Activated CD4-positive, alpha-beta T cell treated with anti-CD3 and anti-CD28 coated beads, Interleukin-2, amount 50 U/mL, for 48 hours (primary cell): ENCODE results near the gene RGS3.
"Not testable (repeated sequence)": the region's sequence is repeated elsewhere in the genome, so short reads cannot be mapped to it uniquely, and the experiment has no call there.

Experiments used
- DNase-seq, 2 experiments: peaks; one replicate each; pipeline ENCODE4 v3.0.0-alpha.2; 2020

RGS3 gene

DNA sequence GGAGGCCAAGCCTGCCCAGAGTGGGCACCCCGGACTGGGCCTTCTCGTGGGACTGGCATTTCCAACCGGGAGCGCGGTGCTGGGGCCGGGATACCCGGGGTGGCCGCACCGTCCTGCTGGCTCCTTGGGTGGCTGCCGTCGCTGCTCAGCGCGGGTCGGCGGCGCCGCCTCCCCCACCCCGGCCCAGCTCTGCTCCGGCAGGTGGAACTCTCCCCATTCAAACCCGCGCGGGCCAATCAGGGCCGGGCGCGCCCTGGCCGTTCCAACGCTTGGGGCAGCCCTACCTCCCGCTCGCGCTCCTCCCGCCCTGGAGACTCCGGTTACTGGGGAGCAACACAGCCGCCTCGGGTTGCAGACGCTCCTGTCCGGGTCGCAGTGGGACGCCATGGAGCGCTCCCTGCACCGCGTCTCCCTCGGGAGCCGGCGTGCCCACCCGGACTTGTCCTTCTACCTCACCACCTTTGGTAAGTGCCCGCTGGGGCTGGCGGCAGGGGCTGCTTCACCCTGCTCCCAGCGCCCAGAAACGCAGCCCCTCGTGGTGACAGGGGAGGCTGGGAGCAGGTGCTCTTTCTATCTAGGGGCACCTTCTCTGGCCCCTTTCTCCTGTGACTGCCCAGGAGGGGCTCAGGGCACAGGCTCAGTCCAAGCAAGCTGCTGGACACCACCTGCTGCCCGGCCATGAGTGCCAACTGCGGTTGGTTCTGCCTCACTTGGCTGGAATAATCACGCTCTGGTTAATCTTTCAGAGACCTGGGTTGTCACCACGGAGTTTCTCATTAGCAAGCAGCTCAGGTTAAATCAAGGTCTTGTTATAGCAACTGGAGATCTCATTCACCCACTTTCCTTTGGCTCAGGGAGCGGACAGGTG lies at the start of gene RGS3:
Gene RGS3 (plus strand): TSS at position 310 of the 868 bp plus-strand sequence. CDS start 76 bp downstream, at position 386.
- DNase-seq, result no peak

DNA sequence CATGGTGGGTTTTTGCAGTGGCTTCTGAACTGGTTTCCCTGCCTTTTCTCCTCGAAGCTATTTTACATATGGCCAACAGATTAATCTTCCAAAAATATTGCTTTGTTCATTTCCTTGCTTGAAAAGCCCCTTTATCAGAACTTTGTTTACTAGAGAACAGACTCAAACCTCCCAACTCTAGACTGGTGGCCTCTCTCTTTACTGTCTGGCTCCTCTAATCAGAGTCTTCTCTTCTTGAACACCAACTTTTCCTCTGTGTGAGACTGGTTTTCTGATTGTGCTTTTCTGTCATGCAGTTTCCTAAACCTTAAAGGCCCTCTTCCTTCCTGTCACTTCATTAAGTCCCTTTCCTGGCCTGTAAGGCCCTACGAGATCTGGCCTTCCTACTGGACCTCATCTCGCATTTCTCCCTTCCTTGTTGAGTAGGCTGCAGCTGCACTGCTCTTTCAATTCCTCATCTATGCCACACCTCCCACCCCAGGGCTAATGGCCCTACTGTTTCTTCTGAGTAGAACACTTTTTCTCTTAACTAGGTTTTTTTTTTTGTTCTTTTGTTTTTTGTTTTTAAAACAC lies 47.3 kb upstream of the RGS3 start:
- DNase-seq, result no peak

DNA sequence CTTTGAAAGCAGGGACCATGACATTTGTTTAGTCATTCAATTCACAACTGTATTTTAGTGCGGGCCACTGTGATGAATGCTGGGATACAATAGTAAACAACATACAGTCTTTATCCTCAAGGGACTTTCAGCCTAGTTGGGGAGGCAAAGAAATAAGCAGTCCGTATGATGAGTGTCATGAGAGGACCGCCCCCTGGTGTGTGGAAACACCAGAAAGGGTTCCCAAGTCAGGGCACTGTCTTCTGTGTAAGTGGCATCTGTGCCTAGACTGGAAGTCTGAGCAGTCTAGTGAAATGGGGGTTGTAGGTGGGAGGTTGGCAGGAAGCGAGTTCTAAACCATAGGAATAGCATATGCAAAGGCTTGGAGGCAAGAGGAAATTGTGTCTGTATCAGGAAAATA lies 46.2 kb upstream of the RGS3 start:
- DNase-seq, result no peak

DNA sequence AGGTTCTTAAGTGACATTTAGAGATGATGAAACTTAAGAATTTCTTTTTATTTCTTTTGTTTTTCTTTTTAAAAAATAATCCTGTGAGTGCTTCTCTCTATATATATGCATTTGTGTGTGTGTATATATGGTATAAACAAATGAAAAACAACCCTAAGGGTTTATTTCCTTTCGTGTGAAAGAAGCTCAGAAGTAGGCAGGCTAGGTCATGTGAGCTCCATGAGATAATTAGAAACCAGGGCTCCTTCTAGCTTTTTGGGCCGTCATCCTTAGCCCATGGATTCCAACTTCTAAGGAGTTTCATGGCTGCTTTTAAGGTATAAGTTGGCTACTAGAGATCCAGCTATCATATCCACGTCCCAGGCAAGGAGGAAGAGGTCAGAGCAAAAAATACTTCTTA lies 41.8 kb upstream of the RGS3 start:
- no peak for DNase-seq

DNA sequence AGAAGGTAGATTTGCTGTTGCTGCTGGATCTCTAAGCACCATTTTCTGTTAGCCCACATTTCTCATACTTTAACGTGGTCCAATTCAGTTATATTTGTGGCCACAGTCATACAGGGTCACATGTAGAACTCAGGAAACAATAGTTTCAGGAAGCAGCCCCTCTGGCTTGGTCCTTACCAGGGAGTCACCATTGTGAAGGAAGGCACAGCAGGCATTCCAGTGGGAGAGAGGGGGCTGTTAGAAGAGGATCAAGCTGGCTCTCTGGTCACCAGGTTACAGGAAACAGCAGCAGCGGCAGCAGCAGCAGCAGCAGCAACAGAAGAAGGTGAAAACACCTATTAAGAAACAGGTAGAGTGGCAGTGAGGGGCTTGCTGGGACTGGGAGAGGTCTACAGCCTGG lies 38.5 kb upstream of the RGS3 start:
- DNase-seq, result no peak

DNA sequence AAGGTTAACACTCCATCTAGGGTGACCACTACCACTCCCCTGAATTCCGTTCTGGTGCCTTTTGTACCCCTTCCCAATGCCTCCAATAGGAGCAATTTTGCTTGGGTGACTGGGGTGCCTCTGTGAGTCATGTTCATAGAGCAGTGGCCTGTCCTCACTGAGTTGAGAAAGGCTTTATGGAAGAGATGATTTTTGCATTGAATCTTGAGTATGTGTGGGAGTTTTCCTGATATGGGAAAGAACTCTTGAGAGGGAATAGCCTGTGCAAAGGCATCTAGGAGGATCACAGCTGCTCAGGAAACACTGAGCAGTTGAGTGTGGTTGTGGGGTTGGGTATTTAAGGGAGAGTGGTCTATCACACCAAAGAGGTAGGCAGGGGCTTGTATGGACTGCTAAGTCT lies 36.8 kb upstream of the RGS3 start:
- DNase-seq, result no peak

DNA sequence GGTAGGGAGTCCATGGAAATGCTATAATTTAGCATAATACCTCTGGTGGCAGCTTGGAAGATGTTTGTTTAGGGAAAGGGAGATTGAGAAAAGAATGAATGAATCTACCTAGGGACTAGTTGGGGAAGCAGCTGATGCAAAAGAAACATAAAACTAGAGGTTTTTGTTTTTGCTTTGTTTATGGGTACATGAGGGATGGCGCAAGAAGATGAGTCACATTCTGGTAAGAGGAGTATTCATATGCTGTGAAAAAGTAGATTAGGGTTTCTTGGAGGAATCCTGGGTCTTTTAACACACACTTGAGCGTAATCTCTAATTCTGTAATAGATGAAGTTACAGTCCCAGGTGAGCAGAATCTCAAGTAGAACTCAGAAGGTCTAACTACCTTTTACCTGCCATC lies 35.9 kb upstream of the RGS3 start:
- DNase-seq, result no peak

DNA sequence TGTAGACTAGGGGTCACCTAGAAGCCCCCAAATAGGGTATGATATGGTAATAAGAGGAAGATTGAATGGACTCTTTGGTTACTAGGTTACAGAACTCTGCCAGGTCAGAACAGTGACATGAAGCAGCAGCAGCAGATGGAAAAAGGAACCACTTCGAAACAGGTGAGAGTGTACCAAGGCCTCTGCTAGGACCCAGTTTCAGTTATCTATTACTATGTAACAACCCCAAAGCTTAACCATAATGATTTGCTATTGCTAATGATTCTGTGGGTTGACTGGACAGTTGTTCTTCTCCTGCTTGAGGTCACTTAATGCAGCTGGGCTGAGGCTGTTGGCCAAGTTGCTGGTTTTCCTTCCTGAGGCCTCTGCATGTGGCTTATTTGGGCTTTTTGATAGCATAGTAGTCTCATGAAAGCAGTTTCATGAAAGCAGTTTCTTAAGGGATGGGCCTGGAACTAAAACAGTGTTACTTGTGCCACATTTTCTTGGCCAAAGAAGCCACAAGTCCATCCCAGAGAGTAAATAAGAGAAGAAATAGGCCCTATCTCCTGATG lies 35.4 kb upstream of the RGS3 start:
- no peak for DNase-seq

DNA sequence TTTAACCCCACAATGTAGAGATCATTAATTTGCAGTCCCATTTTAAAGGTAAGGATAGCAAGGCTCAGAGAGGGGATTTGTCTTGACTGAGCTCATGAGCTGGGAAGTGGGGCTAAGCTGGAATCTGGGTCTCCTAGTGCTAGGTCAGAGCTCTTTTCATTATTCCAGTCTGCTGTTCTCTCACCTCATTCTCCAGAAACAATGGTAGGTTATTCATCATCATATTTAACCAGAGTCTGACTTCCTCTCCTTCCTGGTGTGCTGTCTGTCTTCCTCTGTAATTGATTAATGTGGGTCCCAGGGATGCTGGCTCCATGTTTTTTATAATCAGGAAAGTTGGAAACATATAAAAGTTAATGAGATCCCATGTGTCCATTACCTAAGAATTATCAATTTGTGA lies 32.3 kb upstream of the RGS3 start:
- no peak for DNase-seq

DNA sequence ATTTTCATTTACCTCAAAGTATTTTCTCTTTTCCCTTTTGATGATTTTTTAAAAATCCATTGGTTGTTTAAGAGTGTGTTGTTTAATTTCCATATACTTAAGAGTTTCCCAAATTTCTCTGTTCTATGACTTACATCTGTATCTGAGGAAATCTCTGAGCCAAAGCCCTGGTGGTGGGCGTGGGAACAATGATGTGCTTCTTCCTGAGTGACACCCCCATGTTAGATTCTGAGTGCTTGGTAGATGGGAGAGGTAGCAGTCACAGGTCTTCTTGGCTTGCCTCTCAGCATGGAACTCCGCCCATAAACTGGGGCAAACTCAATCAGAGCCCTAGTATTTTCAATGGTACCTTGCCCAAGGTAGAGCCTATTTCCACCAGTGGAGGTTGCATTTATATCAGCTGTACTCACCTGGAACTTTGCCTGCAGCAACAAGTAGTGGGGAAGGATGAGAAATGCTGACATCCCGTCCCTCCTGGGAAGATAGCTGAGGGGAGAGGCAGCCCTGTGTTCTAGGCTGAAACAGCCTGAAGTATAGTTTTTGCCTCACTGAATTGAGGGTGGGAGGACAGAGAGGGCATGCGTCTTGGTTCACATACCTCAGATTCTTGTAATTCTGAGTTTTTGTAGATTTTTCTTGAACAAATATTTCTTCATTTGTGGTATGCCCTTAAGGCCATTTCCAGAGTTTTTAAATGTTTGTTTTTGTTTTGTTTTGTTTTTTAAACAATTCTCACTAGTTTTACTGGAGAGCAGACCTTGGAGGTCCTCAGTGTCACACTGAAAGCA lies 26.6 kb upstream of the RGS3 start:
- DNase-seq, result no peak

DNA sequence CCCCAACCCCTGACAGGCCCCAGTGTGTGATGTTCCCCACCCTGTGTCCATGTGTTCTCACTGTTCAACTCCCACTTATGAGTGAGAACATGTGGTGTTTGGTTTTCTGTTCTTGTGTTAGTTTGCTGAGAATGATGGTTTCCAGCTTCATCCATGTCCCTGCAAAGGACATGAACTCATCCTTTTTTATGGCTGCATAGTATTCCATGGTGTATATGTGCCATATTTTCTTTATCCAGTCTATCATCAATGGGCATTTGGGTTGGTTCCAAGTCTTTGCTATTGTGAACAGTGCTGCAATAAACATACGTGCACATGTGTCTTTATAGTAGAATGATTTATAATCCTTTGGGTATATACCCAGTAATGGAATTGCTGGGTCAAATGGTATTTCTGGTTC lies 25.8 kb upstream of the RGS3 start:
- not testable (repeated sequence) for DNase-seq

DNA sequence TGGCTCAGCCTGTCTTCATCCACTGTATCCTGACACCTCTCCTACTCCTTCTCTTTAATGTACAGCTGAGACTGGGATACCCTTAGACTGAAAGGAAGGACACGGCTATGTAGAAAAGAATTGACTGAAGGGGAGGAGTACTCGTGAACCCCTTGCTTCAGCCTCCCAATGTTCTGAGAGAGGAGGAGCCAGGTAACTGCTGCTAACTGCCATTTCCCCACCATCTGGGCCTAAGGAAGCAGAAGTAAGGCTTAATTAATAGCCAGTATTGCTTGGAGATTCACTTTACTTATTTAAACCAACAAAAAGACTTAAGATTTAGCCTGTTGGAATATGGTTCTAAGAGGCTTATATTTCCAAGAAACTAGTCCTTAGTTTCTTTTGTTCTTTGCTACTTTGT lies 18.8 kb upstream of the RGS3 start:
- DNase-seq, result no peak

DNA sequence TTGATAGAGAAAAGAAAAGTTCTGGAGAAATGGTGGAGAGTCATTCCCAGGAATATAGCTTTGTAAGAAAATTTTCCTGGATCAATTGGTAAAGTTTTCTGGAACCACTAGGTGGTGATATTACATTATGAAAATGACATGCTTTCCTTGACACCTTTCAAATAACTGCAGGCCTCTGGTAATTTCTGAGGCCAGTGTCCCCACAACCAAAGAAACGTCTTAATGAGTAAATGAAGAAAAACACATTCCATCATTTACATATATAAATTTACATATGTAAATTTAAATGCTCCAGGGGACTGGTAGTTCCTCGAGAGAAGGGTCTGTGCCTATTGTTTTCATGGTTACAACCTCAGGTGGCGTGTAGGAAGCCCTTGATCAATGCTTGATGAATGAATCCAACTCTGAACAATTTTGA lies 17.2 kb upstream of the RGS3 start:
- DNase-seq, result no peak

DNA sequence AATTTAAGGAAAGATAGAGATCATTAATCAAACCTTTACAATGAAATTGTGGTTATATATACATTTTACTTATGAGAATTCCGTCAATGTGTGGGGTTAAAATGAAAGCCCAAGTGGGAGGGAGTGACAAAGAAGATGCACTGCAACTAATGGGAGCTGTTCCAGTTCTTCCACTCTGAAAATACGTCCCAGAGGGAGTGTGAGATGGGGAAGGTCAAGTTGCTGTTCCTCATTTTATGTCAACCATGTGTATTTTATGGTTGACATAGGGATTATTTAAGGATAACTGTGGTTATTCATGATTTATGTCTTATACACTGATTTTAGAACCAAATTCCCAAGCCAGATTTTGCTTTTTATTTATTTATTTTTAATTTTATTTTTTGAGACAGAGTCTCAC lies 14.2 kb upstream of the RGS3 start:
- DNase-seq, result no peak

DNA sequence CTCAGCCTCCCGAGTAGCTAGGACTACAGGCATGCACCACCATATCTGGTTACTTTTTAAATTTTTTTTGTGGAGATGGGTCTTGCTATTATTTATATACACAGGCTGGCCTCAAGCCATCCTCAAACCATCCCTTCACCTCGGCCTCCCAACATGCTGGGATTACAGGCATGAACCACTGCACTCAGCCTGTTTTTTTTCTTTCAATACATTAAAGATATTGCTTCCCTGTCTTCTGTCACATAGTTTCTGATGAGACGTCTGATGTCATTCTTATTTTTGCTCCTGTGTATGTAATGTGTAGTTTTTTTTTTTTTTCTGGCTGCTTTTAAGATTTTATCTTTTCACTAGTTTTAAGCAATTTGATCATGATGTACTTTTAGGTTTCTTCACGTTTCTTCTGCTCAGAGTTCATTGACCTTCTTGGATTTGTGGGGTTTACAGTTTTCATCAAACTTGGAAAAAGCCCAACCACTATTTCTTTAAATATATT lies 11.4 kb upstream of the RGS3 start:
- DNase-seq, result no peak

DNA sequence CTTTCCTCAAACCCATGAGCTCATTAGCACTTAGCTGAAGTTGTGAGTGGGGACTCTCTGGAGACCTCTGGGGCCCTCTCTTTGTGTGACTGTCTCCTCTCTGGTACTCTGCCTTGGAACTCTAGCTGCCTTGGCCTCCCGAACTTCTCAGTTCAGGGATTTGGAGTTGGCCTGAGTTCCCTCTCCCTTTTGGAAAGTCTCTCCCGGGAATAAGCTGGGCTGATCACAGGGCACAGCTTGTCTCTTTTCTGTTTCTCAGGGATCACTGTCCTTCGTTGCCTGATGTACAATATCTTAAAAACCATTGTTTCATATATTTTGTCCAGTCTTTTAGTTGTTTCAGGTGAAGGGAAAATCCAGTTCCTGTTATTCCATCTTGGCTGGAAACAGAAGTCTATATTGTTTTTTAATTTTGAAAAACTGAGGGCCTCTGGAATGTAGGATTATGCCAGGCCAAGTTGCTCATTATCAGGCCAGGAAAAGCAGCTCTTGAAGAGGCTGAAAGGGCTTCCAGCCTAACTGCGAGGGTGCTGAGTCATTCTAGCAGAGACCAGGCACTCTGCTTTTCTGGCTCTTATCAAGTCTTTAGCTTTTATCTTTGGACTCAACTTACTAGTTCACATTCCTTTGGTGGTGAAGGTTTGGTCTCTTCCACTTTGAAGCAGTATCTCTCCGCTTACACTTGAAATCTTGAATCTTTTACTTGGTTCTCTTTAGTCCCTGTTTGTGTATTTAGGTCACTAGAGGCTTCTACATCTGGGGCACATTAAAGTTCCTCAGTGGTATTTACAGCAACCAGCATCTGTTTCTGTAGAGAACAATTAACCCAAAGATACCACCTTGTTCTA lies 8.4 kb upstream of the RGS3 start:
- no peak for DNase-seq

DNA sequence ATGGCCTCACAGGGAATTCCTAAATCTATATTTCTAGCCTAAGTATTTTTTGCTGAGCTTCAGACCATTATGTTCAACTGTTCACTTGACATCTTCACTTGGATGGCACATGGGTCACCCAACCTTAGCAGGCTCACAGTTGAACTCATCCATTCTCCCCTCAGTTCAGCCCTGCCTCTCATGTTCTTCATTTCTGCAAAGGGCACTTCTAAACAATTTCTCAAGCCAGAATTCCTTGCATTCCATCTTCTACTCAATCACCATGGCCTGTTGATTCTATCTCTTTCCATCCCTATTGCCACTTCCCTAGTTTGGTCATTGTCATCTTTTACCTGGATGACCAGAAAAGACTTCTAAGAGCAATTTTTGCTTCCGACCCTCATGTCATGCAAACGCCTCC lies 7.3 kb upstream of the RGS3 start:
- DNase-seq, result no peak

DNA sequence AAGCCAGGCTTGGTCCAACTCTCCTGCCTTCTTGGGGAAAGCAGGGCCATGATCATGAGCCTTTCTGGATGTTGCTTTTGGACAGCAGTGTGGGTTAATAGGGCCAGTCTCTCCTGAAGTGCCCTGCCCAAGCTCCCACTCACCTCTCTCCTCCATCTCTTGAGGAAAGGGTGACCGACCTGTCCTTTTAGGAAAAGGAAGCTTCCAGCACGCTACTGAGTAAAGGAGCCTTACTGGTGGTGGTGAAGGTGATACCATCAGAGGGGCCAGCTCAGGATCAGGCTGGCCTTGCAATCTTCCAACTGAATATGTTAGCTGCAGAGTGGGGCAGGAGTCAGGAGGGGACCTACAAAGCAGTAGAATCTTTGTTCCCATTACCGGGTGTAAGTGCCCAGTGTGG lies 2.2 kb upstream of the RGS3 start:
- DNase-seq, result no peak

DNA sequence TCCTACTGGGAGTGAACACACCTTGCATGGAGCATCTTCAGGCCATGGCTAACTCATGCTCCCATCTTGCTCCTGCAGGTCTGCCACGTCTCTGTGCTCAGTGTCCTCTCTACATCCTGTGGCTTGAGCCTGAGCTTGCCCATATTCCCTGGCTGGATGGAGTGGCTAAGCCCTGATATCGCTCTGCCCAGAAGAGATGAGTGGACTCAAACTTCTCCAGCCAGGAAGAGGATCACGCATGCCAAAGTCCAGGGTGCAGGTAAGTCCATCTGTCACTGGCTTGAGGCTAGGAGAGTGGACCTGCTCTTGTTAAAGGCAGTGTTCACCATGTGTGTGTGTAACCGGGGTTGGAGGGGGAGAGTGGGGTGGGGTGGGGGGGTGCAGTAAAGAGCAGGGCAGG lies 1.6 kb upstream of the RGS3 start:
- DNase-seq, result no peak

DNA sequence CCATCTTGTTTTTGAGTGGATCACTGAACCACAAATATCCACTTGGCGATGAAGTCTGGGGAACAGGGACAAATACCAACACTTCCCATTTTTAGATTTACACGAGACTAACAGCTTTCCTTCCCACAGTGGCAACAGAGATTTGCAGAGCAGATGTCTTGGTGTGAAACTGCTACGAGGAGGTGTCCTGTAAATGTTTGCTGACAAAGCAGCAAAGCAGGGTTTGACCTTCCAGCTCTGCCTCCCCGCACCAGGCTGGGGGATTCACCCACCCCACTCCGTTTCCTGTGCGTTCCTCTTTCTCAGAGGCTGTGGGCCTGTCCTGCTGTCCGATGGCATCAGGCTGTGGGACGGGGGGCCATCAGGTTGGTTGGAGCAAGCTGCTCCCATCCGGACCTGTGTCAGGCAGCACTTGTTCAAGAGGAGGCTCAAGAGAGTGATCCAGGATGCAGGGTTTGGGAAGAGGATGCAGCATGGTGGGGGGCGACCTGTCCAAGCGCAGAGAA lies 693 bp upstream of the RGS3 start:
- no peak for DNase-seq

DNA sequence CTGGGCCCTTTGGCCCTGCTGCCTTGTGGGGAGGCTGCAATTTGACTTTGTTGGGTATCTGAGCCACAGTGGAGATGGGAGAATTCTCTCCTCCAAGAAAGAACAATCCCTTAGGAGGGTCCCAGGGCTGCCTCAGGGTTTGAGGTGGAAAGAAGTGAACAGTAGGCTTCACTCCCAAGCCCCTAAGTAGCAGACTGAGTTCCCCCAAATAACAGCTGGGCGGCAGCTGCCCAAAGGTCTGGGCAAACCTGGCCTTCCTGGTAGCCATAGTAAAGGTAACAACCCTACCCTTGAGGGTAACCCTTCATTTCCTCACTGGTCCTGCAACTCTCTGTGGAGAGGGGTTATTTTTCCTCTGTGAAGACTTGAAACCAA lies 746 bp downstream of the RGS3 start:
- no peak for DNase-seq

DNA sequence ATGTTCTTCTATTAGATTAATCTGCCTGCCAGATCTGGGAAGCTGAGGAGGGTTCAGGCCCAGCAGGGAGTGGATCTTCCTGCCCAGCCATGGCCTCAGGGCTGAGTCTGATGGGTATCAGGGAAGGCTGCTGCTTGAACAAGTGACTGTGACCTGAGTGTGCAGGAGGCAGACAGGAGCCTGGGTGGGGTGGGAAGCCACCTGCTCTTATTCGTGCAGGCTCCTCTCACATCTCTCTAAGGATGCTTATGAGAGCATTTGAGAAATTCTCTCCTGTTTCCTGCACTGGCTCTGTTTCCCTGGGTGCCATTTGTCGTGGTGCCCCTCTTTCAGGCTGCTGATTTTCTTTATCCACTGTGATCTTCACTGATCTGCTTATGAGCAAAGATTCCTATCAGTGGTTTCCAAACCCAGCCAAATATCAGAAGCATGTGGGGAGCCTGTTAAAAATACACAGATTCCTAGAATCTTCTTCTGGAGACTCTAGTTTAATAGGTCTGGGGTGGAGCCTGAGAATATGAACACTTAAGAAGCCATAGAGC lies 2.1 kb downstream of the RGS3 start:
- no peak for DNase-seq
